Measurements from ENCODE around the gene ZNF429.
A peak's percentile ranks its signal among the peaks of the same experiment; 100 is the strongest.

Gene ZNF429

DNA sequence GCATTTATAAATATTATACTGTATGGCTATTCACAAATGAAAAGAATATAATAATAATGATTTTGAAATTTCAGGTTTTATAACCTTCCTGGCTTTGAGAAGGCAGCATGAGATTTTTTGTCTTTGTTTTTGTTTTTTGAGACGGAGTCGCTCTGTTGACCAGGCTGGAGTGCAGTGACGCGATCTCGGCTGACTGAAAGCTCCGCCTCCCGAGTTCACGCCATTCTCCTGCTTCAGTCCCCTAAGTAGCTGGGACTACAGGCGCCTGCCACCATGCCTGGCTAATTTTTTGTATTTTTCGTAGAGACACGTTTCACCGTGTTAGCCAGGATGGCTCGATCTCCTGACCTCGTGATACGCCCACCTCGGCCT, 64.1 kb downstream of the ZNF429 start:
- Histone ChIP-seq H3K4me1 (ENCODE audit: control insufficient read depth, insufficient read depth, low read length) (no peaks in the 10 kb centered on the region), H3K27me3 (ENCODE audit: control insufficient read depth, insufficient read depth, low read length, poor library complexity, severe bottlenecking) (no peaks in the 10 kb centered on the region), H3K9me3 (ENCODE audit: control insufficient read depth, low read length) (peaks cover 6% of the 10 kb centered on the region), H3K4me3 (ENCODE audit: insufficient read depth, low read depth, low read length) (no peak overlapping the region), H3K27ac (ENCODE audit: insufficient read depth, low read depth, low read length, poor library complexity, severe bottlenecking) (no peak overlapping the region), H3K36me3 (ENCODE audit: control insufficient read depth, insufficient read depth, low read length) (no peaks in the 10 kb centered on the region)
- 89 to 91% methylated on average over 16 of the region's 16 CpGs for WGBS, 2 experiments

DNA sequence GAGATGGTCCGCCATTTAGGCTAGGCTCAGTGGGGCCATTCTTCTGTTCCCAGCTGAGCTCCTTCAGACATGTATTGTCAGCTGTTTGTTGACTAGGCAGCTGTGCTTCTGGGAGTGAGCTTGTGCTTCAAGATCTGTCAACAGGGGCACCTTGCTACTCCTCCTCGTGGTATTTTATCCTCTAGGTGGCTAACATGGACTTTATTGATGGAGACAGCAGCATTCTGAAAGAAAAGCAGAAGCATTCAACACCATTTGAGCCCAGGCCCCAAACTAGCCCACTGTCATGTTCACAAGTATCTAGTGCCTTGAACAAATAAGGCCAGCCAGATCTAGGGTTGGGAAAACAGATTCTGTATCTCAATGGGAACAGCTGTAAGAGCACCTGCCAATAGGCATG, 65.9 kb downstream of the ZNF429 start:
- no peak overlapping the region for H3K27ac ChIP-seq (ENCODE audit: insufficient read depth, low read depth, low read length, poor library complexity, severe bottlenecking)
- peaks cover 6% of the 10 kb centered on the region for H3K9me3 ChIP-seq (ENCODE audit: control insufficient read depth, low read length)
- WGBS, 2 experiments, result 73 to 76% methylated on average over 2 of the region's 2 CpGs
- no peaks in the 10 kb centered on the region for H3K4me1 ChIP-seq (ENCODE audit: control insufficient read depth, insufficient read depth, low read length)
- H3K36me3 ChIP-seq (ENCODE audit: control insufficient read depth, insufficient read depth, low read length), result no peaks in the 10 kb centered on the region
- no peaks in the 10 kb centered on the region for H3K27me3 ChIP-seq (ENCODE audit: control insufficient read depth, insufficient read depth, low read length, poor library complexity, severe bottlenecking)
- no peak overlapping the region for H3K4me3 ChIP-seq (ENCODE audit: insufficient read depth, low read depth, low read length)

DNA sequence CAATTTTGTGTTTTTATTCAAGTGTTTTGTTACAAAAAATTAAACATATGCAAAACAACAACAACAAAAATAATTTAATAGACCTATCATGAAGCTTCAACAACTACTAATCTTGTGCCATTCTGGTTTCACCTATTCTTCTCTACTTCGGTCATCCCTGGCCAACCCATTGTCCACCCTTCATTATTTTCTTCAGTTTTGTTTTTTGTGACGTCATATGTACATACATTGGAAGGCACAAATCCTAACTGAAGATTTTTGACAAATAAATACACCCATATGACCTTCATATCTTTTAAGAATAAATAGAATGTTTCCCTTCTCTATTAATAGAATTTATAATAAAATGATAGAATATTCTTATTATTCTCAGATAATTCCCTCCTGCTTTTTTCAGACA, 69.2 kb downstream of the ZNF429 start:
- H3K27ac ChIP-seq (ENCODE audit: insufficient read depth, low read depth, low read length, poor library complexity, severe bottlenecking), result no peak overlapping the region
- H3K4me1 ChIP-seq (ENCODE audit: control insufficient read depth, insufficient read depth, low read length), result no peaks in the 10 kb centered on the region
- no peak overlapping the region for H3K4me3 ChIP-seq (ENCODE audit: insufficient read depth, low read depth, low read length)
- WGBS, 2 experiments, result 51 to 67% methylated on average over 2 of the region's 2 CpGs
- H3K36me3 ChIP-seq (ENCODE audit: control insufficient read depth, insufficient read depth, low read length), result no peaks in the 10 kb centered on the region
- peaks cover 6% of the 10 kb centered on the region for H3K9me3 ChIP-seq (ENCODE audit: control insufficient read depth, low read length)
- H3K27me3 ChIP-seq (ENCODE audit: control insufficient read depth, insufficient read depth, low read length, poor library complexity, severe bottlenecking), result no peaks in the 10 kb centered on the region

DNA sequence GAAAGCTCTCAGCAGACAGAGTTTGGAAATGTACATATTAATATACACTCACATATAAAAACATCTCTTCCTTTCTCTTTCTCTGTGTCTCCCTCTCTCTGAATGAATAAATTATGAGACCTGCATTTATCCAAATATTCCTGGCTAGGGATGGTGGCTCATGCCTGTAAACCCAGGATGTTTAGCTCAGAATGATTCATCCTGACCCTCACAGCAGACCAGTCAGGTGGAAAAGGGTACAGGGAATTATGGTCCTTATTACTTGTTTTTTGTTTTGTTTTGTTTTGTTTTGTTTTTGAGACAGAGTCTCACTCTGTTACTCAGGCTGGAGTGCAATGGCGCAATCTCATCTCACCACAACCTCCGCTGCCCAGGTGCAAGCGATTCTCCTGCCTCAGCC, 71.1 kb downstream of the ZNF429 start:
- Histone ChIP-seq H3K4me3 (ENCODE audit: insufficient read depth, low read depth, low read length) (no peak overlapping the region), H3K27ac (ENCODE audit: insufficient read depth, low read depth, low read length, poor library complexity, severe bottlenecking) (no peak overlapping the region), H3K36me3 (ENCODE audit: control insufficient read depth, insufficient read depth, low read length) (no peaks in the 10 kb centered on the region), H3K4me1 (ENCODE audit: control insufficient read depth, insufficient read depth, low read length) (no peaks in the 10 kb centered on the region), H3K9me3 (ENCODE audit: control insufficient read depth, low read length) (peaks cover 3% of the 10 kb centered on the region), H3K27me3 (ENCODE audit: control insufficient read depth, insufficient read depth, low read length, poor library complexity, severe bottlenecking) (no peaks in the 10 kb centered on the region)
- 93% methylated on average over 3 of the region's 3 CpGs for WGBS, 2 experiments

DNA sequence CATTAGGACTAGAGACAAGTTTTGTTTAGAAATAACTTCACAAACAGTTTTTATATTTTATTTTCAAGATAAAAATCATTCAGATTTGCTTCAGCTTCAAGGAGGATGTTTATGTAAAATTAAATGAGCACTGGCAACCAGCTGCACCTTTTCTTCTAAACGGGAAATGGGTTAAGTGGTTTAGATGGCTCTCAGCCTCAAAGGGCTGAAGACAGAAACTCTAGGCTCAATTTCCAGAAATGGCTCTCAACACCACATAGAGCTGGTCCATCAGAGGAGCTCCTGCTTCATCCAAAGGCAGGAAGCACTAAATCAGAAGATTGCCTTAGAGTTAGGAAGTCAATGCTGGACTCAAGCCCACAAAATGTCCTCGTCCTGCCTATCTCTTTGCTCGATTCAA, 74.7 kb downstream of the ZNF429 start:
- Histone ChIP-seq H3K9me3 (ENCODE audit: control insufficient read depth, low read length) (no peaks in the 10 kb centered on the region), H3K4me1 (ENCODE audit: control insufficient read depth, insufficient read depth, low read length) (no peaks in the 10 kb centered on the region)
- 71 to 87% methylated on average over 3 of the region's 3 CpGs for WGBS, 2 experiments

DNA sequence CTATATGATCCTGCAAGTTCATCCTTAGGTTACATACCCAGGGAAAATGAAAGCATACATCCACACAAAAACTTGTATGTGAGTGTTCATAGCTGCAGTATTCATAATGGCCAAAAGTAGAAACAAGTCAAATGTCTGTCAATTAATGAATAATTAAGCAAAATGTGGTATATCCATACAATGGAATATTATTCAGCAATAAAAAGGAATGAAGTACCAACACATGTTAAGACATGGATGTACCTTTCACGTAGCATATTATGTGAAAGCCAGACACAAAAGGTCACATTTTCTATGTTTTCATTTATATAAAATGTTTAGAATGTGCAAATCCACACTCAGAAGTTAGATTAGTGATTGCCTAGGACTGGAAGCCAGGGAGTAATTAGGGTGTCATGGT, 75.4 kb downstream of the ZNF429 start:
- Histone ChIP-seq H3K4me3 (ENCODE audit: insufficient read depth, low read depth, low read length) (no peak overlapping the region), H3K27ac (ENCODE audit: insufficient read depth, low read depth, low read length, poor library complexity, severe bottlenecking) (no peak overlapping the region), H3K9me3 (ENCODE audit: control insufficient read depth, low read length) (no peaks in the 10 kb centered on the region), H3K36me3 (ENCODE audit: control insufficient read depth, insufficient read depth, low read length) (no peaks in the 10 kb centered on the region), H3K4me1 (ENCODE audit: control insufficient read depth, insufficient read depth, low read length) (no peaks in the 10 kb centered on the region), H3K27me3 (ENCODE audit: control insufficient read depth, insufficient read depth, low read length, poor library complexity, severe bottlenecking) (no peaks in the 10 kb centered on the region)
- WGBS, 2 experiments, result 88% methylated on average over 1 of the region's 1 CpG; no CpG with 5 or more reads in 1 of the 2 experiments

More for the DNA sequence above, 74.7 kb downstream of the ZNF429 start:
- Histone ChIP-seq H3K36me3 (ENCODE audit: control insufficient read depth, insufficient read depth, low read length) (no peaks in the 10 kb centered on the region), H3K4me3 (ENCODE audit: insufficient read depth, low read depth, low read length) (no peak overlapping the region), H3K27me3 (ENCODE audit: control insufficient read depth, insufficient read depth, low read length, poor library complexity, severe bottlenecking) (no peaks in the 10 kb centered on the region), H3K27ac (ENCODE audit: insufficient read depth, low read depth, low read length, poor library complexity, severe bottlenecking) (no peak overlapping the region)

DNA sequence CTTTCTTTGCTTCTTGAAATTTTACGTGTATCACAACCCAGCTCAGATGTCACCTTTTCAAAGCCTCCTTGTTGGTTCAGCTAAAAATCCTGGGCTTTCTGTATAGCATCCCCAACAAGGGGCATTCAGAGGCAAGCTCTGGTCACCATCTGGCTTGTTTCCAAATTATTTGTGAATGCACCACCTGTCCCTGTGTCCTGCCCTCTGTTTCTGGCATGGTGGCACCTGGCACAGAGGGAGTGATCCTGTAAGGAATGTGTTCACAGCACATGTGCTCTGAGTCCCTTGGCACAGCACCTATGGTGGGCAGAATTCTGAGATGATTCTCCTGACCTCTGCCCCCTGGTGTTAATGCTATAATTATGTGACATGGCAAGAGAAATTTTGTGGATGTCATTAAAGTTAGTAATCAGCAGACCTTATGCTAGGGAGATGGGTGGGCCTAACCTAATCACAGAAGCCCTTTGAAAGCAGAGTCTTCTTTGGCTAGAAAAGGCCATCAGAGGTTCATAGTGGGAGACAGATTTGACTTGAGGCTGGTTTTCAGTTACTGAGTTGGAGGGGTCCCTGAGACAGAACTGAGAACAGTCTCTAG, 76.3 kb downstream of the ZNF429 start:
- Histone ChIP-seq H3K27ac (ENCODE audit: insufficient read depth, low read depth, low read length, poor library complexity, severe bottlenecking) (no peak overlapping the region), H3K4me3 (ENCODE audit: insufficient read depth, low read depth, low read length) (no peak overlapping the region), H3K27me3 (ENCODE audit: control insufficient read depth, insufficient read depth, low read length, poor library complexity, severe bottlenecking) (peaks cover 9% of the 10 kb centered on the region), H3K4me1 (ENCODE audit: control insufficient read depth, insufficient read depth, low read length) (no peaks in the 10 kb centered on the region), H3K36me3 (ENCODE audit: control insufficient read depth, insufficient read depth, low read length) (no peaks in the 10 kb centered on the region), H3K9me3 (ENCODE audit: control insufficient read depth, low read length) (no peaks in the 10 kb centered on the region)
- 84 to 87% methylated on average over 1 of the region's 1 CpG for WGBS, 2 experiments

DNA sequence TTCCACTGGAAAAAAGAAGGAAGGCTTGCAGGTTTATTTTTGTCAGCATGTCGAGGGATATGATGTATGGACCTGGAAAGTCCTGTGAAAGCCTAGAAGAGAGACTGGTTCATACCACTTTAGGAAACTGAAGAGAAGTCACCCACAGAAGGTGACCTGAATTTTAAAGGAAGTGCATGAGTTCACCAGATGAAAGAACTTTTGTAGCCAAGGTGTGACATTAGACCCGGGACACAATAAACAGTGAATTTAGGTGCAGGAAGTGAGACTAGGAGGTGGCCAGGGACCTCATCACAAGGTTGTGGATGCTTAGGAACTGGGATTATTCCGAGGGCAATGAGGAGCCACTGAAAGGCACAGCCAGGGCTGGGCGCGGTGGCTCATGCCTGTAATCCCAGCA, 79.1 kb downstream of the ZNF429 start:
- Histone ChIP-seq H3K9me3 (ENCODE audit: control insufficient read depth, low read length) (no peaks in the 10 kb centered on the region), H3K36me3 (ENCODE audit: control insufficient read depth, insufficient read depth, low read length) (no peaks in the 10 kb centered on the region), H3K4me1 (ENCODE audit: control insufficient read depth, insufficient read depth, low read length) (no peaks in the 10 kb centered on the region), H3K27ac (ENCODE audit: insufficient read depth, low read depth, low read length, poor library complexity, severe bottlenecking) (no peak overlapping the region), H3K4me3 (ENCODE audit: insufficient read depth, low read depth, low read length) (no peak overlapping the region), H3K27me3 (ENCODE audit: control insufficient read depth, insufficient read depth, low read length, poor library complexity, severe bottlenecking) (peaks cover 12% of the 10 kb centered on the region)
- WGBS, 2 experiments, result 83 to 85% methylated on average over 5 of the region's 5 CpGs

DNA sequence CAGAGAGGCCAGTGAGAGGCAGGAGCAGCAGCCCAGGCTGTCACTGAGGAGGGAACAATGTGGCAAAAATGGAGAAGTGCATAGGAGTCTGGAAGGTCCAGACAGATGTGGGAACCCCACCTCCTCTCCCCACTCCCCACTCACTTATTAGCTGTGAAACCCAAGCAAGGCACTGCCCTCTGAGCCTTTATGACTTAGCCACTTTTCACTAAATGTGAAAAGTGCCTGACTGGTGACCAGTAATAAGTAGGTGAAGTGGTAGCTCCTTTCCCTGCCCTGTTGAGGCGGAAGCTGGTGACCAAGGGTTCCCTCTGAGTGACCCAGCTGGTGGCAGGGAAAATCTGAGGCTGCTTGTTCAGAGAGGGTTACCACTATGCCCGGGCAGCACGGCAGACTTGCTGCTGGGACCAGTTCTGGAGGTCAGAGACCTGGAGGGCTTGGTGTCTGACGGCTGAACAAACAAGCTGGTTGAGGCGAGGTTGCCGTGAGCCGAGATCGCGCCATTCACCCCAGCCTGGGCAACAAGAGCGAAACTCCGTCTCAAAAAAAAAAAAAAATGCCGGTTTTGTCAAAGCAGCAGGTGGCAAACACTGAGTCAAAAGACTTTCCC, 80.0 kb downstream of the ZNF429 start:
- H3K27me3 ChIP-seq (ENCODE audit: control insufficient read depth, insufficient read depth, low read length, poor library complexity, severe bottlenecking), result peaks cover 12% of the 10 kb centered on the region
- no peak overlapping the region for H3K27ac ChIP-seq (ENCODE audit: insufficient read depth, low read depth, low read length, poor library complexity, severe bottlenecking)
- no peaks in the 10 kb centered on the region for H3K9me3 ChIP-seq (ENCODE audit: control insufficient read depth, low read length)
- no peaks in the 10 kb centered on the region for H3K4me1 ChIP-seq (ENCODE audit: control insufficient read depth, insufficient read depth, low read length)
- H3K36me3 ChIP-seq (ENCODE audit: control insufficient read depth, insufficient read depth, low read length), result no peaks in the 10 kb centered on the region
- 79 to 80% methylated on average over 12 of the region's 12 CpGs for WGBS, 2 experiments
- no peak overlapping the region for H3K4me3 ChIP-seq (ENCODE audit: insufficient read depth, low read depth, low read length)

DNA sequence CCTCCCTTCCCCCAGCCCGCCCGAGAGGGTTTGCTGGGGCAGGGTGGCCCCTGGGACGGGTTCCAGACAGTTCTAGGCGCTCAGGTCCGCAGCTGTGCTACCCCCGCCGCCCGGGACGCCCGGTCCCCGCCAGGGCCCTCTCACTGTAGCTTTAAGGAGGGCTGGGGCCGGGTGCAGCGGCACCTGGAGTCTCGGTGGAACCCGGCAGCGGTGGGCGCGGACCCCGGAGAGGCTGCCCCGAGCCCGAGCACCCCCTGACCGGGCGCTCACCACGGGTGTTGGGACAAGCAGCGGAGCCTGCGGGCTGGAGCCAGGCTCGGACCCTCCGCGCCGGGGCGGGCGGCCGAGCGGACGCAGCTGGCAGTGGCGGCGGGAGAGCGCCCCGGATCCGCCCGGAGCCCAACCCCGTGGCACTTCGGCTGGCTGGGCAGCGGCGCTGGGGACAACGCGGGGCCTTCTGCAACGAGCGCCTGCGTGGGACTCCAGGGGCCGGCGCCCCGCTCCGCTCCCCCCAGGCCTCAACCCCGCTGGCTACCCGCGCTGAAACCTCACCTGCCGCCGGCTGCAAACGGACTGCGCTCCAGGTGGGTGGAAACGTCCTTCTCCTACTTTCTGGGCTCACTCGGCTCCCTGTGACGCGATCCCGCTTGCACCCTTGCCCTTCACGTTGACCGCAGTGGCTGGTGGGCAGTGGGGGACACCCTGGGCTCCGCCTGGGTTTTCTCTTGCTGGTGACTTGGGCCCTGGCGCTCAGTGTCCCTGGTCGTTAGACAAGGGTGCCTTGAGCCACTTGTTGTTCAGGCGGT, 81.1 kb downstream of the ZNF429 start:
- no peaks in the 10 kb centered on the region for H3K9me3 ChIP-seq (ENCODE audit: control insufficient read depth, low read length)
- H3K4me3 ChIP-seq (ENCODE audit: insufficient read depth, low read depth, low read length), result peak overlapping the region; percentile 27
- 31 to 32% methylated on average over 72 of the region's 72 CpGs for WGBS, 2 experiments
- no peaks in the 10 kb centered on the region for H3K4me1 ChIP-seq (ENCODE audit: control insufficient read depth, insufficient read depth, low read length)
- no peak overlapping the region for H3K27ac ChIP-seq (ENCODE audit: insufficient read depth, low read depth, low read length, poor library complexity, severe bottlenecking)
- no peaks in the 10 kb centered on the region for H3K36me3 ChIP-seq (ENCODE audit: control insufficient read depth, insufficient read depth, low read length)
- peaks cover 12% of the 10 kb centered on the region for H3K27me3 ChIP-seq (ENCODE audit: control insufficient read depth, insufficient read depth, low read length, poor library complexity, severe bottlenecking)
